DND-41 (cell line): ENCODE data around the gene AMPH.

Experiments used
- CTCF ChIP-seq: IDR thresholded peaks from 2 replicates; pipeline ENCODE4 v1.5.1; 2012; ENCODE audit warnings: borderline replicate concordance, low read length, moderate library complexity, mild to moderate bottlenecking; ENCODE audit not compliant: poor library complexity, severe bottlenecking; ENCODE audit errors: extremely low read depth
- EZH2 ChIP-seq: IDR thresholded peaks from 3 replicates; pipeline ENCODE4 v1.6.1; 2012; ENCODE audit warnings: borderline replicate concordance, low read depth, mild to moderate bottlenecking, moderate library complexity, low read length, inconsistent platforms; ENCODE audit not compliant: severe bottlenecking

- TF ChIP-seq EZH2 (no peak), CTCF (no peak)
Observed at GRCh38 chr7:38506756-38507155, 124.4 kb downstream of the AMPH start.
